Muscle layer of duodenum (tissue), 2 donors: ENCODE results near the gene TNS3.

Source experiments
- H3K27ac ChIP-seq: one replicate; pipeline ENCODE4 v1.7.0; 2013; ENCODE audit warnings: mild to moderate bottlenecking, low read length
- H3K27me3 ChIP-seq: one replicate; pipeline ENCODE4 v1.7.0; 2013; ENCODE audit warnings: low read depth, mild to moderate bottlenecking, control low read depth, low read length
- H3K36me3 ChIP-seq, 2 donors: one replicate each; pipeline ENCODE4 v1.7.0; 2013; ENCODE audit warnings: low read length in 2 of 2, control low read depth in 1 of 2, mild to moderate bottlenecking in 1 of 2; ENCODE audit not compliant: insufficient read depth in 2 of 2, control insufficient read depth in 1 of 2
- H3K4me1 ChIP-seq, 2 donors: one replicate each; pipeline ENCODE4 v1.7.0; 2013; ENCODE audit warnings: low read length in 2 of 2, mild to moderate bottlenecking in 2 of 2, control low read depth in 1 of 2, moderate library complexity in 1 of 2; ENCODE audit not compliant: insufficient read depth in 2 of 2, control insufficient read depth in 1 of 2
- H3K4me3 ChIP-seq, 2 donors: one replicate each; pipeline ENCODE4 v1.7.0; 2013; ENCODE audit warnings: low read length in 2 of 2, low read depth in 1 of 2, mild to moderate bottlenecking in 1 of 2
- H3K9me3 ChIP-seq, 2 donors: one replicate each; pipeline ENCODE4 v1.7.0; 2013; ENCODE audit warnings: low read length in 2 of 2, control low read depth in 1 of 2, mild to moderate bottlenecking in 1 of 2; ENCODE audit not compliant: control insufficient read depth in 1 of 2
- donor health status: healthy.

TNS3 gene

DNA sequence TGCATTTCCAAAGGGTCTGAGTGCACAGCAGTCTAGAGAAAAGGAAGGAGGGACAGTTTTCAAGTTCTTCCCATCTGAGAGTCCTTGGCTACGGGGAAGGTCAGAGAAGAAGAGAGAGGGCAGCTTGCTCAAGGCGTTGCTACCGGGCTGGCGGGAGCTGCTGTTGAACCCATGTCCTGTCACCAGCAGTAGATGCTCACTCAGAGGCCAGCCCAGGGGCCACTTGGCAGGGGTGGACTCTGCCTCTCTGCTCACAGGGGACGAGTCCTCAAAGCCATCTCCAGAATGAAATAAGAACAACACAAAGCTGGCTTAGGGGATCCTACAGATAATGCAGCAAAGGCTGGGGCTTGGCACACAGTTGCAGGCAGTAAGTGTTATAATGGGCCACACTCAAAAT is 231.5 kb downstream of the TNS3 start:
- Histone ChIP-seq H3K9me3 (no peaks in the 10 kb centered on the region), H3K4me3 (no peak overlapping the region), H3K27me3 (no peaks in the 10 kb centered on the region), H3K36me3 (peaks cover 0 to 6% of the 10 kb centered on the region in 2 donors), H3K4me1 (no peaks in the 10 kb centered on the region), H3K27ac (no peak overlapping the region)

DNA sequence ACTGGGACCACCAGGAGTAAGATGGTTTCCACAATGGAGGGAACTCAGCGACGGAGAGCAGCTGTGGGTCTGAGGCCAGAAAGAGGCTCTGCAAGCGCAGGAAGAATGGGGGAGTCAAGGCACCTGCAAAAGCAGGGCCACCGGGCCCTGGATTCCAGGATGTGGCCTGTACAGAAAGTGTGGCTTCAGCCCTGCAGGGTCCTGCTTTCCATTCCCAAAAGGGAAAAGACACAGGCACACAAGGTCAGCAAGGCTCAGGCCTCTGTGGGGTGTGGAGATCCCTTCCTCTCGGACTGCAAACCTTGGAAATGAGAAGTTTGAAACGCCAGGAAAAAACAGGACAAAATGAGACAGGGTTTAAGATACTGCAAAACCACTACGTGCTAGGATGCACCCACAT is 232.5 kb downstream of the TNS3 start:
- Histone ChIP-seq H3K4me3 (no peak overlapping the region), H3K36me3 (peaks cover 0 to 6% of the 10 kb centered on the region in 2 donors), H3K4me1 (no peaks in the 10 kb centered on the region), H3K27ac (no peak overlapping the region), H3K27me3 (no peaks in the 10 kb centered on the region), H3K9me3 (no peaks in the 10 kb centered on the region)

DNA sequence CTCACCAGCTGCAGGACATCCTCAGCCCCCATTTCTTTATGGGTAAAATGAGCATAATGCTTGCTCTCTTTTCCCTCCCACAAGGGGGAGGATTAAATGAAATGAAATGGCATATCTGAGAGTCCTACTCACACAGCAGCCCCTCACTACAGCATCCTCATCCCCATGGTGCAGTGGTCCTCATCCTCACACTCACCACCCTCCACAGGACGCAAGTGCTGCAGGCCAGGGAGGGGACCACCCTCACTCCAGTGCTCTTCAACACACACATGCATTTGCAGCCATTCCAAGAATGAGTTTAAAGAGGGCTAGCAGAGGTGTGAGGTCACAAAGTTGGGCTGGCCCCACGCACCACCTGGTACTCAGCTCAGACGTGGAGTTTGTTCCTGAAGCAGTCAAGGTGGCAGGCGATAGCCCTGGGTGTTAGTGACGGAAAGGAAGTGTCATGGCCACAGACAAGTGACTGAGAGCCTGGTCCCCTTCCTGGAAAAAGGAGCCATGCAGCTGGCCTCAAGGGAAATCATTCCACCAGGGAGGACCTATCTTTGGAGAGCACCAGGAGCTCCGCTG is 234.0 kb downstream of the TNS3 start:
- no peak overlapping the region for H3K27ac ChIP-seq
- peaks cover 4% of the 10 kb centered on the region in 2 donors for H3K36me3 ChIP-seq

DNA sequence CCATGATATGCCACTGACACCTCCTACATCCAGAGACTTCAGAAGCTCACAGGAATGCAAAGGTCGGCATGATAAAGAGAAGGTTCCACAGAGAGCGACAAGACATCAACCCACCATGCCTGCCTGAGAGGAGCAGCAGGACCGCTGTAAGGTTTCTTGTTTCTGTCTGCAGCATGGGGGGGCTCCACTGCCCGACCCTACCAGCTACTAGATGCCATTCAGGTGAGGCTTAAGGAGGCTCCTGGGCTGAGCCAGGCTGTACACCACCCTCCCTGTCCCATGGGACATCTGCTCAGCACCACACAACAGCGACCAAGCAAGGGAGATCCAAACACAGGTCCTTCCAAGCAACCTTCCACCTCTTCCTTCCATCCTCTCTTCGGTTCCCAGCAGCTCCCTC is 234.6 kb downstream of the TNS3 start:
- no peaks in the 10 kb centered on the region for H3K9me3 ChIP-seq
- no peaks in the 10 kb centered on the region for H3K27me3 ChIP-seq
- no peak overlapping the region for H3K27ac ChIP-seq
- H3K36me3 ChIP-seq: peaks cover 3 to 4% of the 10 kb centered on the region in 2 donors
- H3K4me3 ChIP-seq: no peak overlapping the region
- no peaks in the 10 kb centered on the region for H3K4me1 ChIP-seq

More for the DNA sequence above, 234.0 kb downstream of the TNS3 start:
- H3K9me3 ChIP-seq: no peaks in the 10 kb centered on the region
- H3K4me1 ChIP-seq: no peaks in the 10 kb centered on the region
- no peak overlapping the region for H3K4me3 ChIP-seq
- no peaks in the 10 kb centered on the region for H3K27me3 ChIP-seq

DNA sequence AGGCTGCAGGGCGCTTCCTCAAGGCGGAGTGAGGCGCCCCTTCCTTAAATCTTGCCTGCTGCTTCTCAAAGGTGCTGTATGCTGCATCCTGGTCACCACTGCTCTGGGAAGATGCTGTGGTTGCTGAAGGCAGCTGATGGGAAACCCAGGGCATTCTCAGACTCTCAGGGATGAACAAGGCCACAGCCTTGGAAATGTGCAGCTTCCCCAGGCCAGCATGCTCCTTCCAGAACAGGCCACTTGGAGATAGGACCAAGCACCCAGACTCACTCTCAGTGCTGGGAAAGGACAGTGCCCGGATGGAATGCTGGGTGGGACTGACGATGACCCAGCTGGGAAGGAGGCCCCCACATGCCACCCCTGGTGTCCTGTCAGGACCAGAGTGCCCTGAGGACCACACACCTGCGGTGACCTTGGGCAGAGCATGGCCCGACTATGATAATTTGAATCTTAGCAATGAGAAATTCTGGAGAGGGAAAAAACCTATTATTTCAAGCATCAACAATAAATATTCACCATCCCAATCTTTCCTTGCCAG is 235.5 kb downstream of the TNS3 start:
- Histone ChIP-seq H3K27me3 (no peaks in the 10 kb centered on the region), H3K27ac (no peak overlapping the region), H3K9me3 (no peaks in the 10 kb centered on the region), H3K4me1 (no peaks in the 10 kb centered on the region), H3K36me3 (peaks cover 3 to 4% of the 10 kb centered on the region in 2 donors), H3K4me3 (no peak overlapping the region)

DNA sequence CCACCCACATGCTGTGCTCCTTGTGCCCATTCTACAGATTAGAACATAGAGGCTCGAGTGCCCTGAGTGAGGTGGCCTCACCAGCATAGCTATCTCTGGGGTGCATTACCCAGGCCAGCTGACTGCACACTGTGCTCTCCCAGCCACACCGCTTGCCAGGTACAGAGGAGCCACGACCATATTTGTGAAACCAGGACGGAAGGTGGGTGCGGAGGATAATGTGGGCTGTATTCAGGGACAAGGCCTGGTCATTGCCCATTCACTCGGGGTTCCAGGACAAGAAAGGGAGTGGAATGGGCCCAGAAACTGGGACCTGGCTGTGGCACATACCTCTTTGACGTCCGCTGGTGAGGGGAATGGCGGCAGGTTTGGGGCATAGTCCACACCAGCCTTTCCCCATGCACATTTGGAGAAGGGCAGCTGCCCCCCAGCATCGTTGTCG is 236.0 kb downstream of the TNS3 start:
- peaks cover 3 to 4% of the 10 kb centered on the region in 2 donors for H3K36me3 ChIP-seq
- H3K9me3 ChIP-seq: no peaks in the 10 kb centered on the region
- no peak overlapping the region for H3K27ac ChIP-seq
- no peaks in the 10 kb centered on the region for H3K4me1 ChIP-seq
- H3K27me3 ChIP-seq: no peaks in the 10 kb centered on the region
- no peak overlapping the region for H3K4me3 ChIP-seq

DNA sequence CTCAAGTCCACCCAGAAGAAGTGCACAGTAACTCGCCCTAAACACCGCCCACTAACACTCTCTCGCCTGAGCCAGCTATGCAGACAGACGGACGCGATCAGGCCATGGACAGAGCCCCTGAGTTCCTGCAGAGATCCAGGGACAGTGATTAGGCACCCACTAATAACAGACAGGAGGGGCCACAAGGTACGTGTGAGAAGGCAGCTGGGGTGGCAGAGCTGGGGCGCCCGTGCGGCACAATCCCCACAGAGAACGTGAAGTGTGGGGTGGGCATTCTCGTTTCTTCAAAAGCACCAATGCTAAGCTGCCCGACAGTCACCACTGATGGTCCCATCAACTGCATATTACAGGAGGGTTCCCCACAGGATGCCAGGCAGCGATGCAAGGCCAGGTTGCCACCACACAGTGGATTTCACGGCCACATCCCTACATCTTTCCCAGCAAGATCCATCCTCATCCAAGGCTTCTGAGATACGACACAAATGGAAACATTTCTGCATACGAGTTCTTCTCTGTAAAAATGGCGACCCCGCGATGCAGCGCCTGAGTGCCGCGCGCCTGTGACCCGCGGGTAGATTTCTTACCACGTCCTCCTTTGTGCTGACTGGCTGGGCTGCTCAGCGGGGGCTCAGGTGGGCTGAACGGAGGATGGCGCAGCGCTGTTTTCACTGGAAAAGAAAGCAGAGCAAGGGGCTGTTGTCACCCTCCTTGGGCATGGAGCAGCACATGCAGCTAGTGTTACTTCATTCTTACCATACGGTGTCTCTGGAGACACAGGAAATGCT is 237.5 kb downstream of the TNS3 start:
- peaks cover 3 to 4% of the 10 kb centered on the region in 2 donors for H3K36me3 ChIP-seq
- H3K9me3 ChIP-seq: no peaks in the 10 kb centered on the region
- H3K4me1 ChIP-seq: no peaks in the 10 kb centered on the region
- no peak overlapping the region for H3K4me3 ChIP-seq
- H3K27me3 ChIP-seq: no peaks in the 10 kb centered on the region
- no peak overlapping the region for H3K27ac ChIP-seq

DNA sequence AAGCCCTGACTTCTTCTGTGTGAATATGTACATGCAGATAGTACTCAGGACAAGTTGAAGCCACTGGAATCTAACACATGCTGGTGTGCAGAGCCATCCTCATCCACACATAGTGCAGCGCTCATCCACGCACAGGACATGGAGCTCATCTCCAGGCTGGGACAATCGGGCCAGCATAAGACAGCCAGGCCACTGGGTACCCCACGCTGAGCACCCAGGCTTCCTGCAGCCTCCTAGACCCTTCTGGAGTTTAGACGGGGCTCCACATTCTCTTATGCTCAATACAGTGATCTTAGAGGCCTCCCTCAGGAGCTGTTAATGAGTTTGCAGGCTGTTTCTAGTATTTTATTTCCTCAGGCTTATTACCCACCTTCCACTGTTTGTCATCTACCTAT is 238.9 kb downstream of the TNS3 start:
- Histone ChIP-seq H3K4me1 (no peaks in the 10 kb centered on the region), H3K9me3 (no peaks in the 10 kb centered on the region), H3K27me3 (no peaks in the 10 kb centered on the region), H3K4me3 (no peak overlapping the region), H3K36me3 (peaks cover 3 to 4% of the 10 kb centered on the region in 2 donors), H3K27ac (no peak overlapping the region)

DNA sequence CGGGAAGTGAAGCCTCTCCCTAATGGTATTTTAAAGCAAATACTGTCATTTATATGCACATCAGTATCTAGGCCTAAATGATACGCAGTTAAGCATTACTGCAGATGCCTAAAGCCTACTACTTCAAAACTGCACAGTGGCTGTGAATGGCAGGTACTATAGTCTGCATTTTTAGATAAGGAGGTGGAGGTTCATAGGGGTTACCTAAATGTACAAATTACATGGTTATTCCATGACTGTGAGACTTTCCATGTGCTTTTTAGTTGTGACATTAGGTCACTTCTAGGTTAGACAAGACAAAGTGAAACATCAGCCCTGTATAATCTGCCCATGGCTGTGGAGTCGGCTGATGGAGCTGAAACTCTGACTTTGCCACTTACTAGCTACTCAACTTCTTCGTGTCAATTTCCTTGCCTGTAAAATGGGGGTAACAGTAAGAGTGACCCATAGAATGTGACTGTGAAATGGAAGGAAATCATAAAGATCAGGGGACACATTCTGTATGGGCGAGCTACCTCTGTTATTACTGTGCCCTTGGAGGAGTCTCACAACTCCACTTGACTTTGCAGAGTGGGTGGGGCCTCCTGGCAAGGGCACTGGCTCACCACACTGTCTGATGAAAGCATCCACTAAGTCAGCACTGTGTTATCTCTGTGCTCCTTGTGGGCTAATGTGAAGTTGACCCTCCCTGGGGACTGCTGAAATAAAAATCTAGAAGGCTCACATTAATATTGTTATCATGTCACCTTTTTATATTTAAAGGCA is 239.4 kb downstream of the TNS3 start:
- no peaks in the 10 kb centered on the region for H3K9me3 ChIP-seq
- H3K27me3 ChIP-seq: no peaks in the 10 kb centered on the region
- H3K4me1 ChIP-seq: no peaks in the 10 kb centered on the region
- H3K36me3 ChIP-seq: peaks cover 3 to 4% of the 10 kb centered on the region in 2 donors
- no peak overlapping the region for H3K27ac ChIP-seq
- H3K4me3 ChIP-seq: no peak overlapping the region

DNA sequence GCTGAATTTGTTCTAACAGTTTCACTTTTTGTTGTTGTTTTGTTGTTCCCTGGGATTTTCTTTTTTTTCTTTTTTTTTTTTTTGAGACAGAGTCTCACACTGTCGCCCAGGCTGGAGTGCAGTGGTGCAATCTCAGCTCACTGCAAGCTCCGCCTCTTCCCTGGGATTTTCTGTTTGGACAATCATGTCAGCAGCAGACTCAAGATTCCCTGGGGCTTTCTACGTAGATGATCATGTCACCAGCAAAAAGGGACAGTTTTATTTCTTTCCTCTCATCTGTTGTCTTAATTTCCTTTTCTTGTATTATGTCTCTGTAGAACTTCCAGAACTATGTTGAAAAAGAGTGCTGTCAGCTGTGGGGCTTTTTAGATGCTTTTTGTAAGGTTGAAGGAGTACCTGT is 241.4 kb downstream of the TNS3 start:
- H3K27ac ChIP-seq: no peak overlapping the region
- H3K36me3 ChIP-seq: peaks cover 3 to 4% of the 10 kb centered on the region in 2 donors
- no peak overlapping the region for H3K4me3 ChIP-seq
- no peaks in the 10 kb centered on the region for H3K27me3 ChIP-seq
- H3K9me3 ChIP-seq: no peaks in the 10 kb centered on the region
- H3K4me1 ChIP-seq: peaks cover 0 to 8% of the 10 kb centered on the region in 2 donors

DNA sequence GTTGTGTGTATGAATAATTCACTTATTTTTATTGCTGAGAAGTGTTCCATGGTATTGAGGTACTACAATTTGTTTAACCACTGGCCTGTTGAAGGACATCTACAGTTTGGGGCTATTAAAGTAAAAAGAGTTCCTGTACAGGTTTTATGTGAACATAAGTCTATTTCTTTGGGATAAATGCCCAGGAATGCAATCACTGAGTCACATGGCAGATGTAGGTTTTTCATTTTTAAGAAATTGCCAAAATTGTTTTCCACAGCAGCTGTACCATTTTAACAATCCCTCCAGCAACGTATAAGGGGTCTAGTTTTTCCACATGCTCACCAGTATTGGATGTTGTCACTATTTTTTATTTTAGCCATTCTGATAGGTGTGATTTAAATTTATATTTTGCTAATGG is 243.9 kb downstream of the TNS3 start:
- H3K27me3 ChIP-seq: no peaks in the 10 kb centered on the region
- H3K4me1 ChIP-seq: peaks cover 0 to 11% of the 10 kb centered on the region in 2 donors
- no peak overlapping the region for H3K27ac ChIP-seq
- no peak overlapping the region for H3K4me3 ChIP-seq
- peaks cover 0 to 3% of the 10 kb centered on the region in 2 donors for H3K36me3 ChIP-seq
- H3K9me3 ChIP-seq: no peaks in the 10 kb centered on the region
